ENCODE data around the gene KCNK4.

DNA sequence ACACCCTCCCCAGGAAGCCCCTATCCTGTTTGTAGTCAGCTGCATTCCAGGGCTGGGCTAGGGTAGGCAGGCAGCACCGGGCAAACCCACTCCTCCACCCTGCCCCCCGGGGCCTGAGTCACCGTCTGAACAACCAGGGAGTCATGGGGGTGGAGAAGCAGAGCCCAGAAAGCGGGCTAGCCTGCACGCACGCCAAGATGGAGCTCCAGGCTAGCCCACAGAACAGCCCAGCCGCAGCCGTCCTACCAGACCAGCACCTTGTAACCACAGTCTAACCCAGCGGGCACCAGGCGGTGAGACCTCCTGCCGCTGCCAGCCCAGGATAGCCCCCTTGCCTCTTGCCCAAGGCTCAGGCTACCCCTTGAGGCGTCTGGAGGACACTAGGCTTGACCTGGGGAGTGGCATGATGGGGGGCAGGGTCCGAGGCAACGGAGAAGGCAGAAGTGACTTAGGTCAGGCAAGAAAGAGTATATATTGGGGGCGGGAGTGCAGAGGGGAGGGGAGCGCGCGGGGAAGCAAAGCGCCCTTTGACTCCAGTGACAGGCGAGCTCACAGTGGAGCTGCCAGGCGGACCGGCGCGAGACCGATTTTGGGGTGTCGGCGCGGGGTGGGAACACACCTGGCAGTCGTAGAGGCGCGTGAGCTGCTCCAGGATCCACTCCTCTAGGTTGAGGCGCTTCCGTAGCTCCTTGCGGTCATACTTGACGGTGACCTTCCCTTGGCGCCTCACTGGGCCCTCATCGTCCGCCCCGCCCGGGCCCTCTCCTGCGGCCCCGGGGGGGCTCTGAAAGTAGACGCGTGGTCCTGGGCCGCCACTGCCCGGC is 45.1 kb upstream of the KCNK4 start:
- TF ChIP-seq, protein P1, sequence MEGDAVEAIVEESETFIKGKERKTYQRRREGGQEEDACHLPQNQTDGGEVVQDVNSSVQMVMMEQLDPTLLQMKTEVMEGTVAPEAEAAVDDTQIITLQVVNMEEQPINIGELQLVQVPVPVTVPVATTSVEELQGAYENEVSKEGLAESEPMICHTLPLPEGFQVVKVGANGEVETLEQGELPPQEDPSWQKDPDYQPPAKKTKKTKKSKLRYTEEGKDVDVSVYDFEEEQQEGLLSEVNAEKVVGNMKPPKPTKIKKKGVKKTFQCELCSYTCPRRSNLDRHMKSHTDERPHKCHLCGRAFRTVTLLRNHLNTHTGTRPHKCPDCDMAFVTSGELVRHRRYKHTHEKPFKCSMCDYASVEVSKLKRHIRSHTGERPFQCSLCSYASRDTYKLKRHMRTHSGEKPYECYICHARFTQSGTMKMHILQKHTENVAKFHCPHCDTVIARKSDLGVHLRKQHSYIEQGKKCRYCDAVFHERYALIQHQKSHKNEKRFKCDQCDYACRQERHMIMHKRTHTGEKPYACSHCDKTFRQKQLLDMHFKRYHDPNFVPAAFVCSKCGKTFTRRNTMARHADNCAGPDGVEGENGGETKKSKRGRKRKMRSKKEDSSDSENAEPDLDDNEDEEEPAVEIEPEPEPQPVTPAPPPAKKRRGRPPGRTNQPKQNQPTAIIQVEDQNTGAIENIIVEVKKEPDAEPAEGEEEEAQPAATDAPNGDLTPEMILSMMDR (optimal IDR thresholded peaks at IDR 0.05 in 1 of 3, IDR thresholded peaks at IDR 0.05 in 1 of 3, conservative IDR thresholded peaks at IDR 0.05 in 1 of 3; ENCODE audit: extremely low read depth in 1 of 3, insufficient read depth in 2 of 3, low read length in 3 of 3) = no peak
- no peak for TF ChIP-seq EZH2 (IDR thresholded peaks at IDR 0.05; ENCODE audit: low read length)
